GM12873 (cell line): ENCODE results near the gene LCE1B.
A peak's percentile ranks its signal among the peaks of the same experiment; 100 is the strongest.

Experiments
- TF ChIP-seq, protein P1 (sequence below): IDR thresholded peaks from 2 replicates; pipeline ENCODE4 v1.5.1; 2012; ENCODE audit warnings: low read depth, mild to moderate bottlenecking, moderate library complexity, low read length, control low read depth; ENCODE audit not compliant: insufficient read depth; ENCODE audit errors: missing control alignments

Gene LCE1B, protein sequence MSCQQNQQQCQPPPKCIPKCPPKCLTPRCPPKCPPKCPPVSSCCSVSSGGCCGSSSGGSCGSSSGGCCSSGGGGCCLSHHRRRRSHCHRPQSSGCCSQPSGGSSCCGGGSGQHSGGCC

DNA sequence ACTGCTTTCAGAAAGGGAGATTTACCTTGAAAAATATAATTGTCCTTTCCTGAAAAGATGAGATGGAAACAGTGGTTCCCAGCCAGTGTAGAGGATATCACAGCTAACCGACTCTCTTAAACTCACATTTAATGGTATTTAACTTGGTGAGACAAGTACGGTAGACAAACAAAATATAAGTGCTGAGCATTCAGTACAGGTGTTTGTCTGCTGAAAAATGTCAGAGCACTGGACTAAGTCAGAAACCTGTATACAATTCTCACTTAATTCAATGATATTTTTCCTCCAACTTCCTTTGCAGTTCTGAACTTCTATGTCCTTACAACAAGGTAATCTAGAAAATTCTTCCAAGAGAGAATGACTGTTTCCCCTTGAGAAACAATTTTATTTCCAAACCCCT is at the start of gene LCE1B:
LCE1B (plus strand) TSS at position 301 of the 400 bp plus-strand sequence. CDS start 476 bp downstream, outside the sequence.
- TF ChIP-seq, protein P1, sequence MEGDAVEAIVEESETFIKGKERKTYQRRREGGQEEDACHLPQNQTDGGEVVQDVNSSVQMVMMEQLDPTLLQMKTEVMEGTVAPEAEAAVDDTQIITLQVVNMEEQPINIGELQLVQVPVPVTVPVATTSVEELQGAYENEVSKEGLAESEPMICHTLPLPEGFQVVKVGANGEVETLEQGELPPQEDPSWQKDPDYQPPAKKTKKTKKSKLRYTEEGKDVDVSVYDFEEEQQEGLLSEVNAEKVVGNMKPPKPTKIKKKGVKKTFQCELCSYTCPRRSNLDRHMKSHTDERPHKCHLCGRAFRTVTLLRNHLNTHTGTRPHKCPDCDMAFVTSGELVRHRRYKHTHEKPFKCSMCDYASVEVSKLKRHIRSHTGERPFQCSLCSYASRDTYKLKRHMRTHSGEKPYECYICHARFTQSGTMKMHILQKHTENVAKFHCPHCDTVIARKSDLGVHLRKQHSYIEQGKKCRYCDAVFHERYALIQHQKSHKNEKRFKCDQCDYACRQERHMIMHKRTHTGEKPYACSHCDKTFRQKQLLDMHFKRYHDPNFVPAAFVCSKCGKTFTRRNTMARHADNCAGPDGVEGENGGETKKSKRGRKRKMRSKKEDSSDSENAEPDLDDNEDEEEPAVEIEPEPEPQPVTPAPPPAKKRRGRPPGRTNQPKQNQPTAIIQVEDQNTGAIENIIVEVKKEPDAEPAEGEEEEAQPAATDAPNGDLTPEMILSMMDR: no peak

DNA sequence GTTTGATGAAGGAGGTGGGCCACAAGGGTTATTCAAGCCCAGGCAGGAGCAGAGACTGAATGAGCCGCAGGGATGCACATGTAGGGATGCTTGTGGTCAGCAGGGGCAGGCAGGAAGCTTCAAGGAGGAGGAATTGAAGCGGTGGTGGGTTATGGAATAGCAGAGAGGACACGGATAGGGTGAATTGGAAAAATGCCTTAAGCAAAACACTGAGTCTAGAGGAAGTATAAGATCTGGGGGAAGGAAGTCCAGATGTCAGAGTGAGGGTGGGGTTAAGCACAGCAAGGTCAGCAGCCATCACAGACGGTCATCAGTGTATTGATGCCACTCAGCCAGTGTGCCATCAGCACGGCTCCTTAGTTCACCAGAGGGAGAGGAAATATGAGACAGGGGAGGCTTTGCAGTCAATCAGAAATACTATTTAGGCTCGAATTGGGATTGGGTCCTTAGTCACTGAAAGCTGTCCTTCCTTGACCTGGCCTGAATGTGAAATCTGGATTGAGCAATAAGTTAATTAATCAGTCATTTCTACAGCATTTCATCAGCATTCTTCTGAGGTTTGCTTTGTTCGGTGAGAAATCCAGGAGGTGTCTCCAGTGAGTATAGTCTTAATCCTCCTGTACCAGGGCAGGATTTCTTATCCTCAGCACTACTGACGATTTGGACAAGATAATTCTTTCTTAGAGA is 42.8 kb upstream of the LCE1B start:
- TF ChIP-seq, protein P1: no peak

DNA sequence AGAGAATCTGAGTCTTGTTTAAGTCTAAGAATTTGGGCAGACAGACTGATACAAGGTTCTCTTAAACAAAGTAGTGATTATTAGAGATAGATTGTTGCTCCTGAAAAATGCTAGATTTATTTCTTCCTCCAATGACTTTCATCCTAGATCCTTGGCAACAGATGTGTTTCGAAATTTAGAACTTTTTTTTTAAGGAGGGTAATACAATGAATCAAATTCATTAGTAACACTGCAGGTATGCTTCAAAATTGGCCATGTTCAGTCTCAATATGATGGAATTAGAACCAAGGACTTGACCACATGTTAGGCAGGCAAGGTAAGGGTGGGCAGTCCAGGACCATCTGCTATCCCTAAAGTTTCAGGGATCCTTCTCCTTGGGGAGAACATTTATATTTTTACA is 41.4 kb upstream of the LCE1B start:
- TF ChIP-seq, protein P1: no peak

DNA sequence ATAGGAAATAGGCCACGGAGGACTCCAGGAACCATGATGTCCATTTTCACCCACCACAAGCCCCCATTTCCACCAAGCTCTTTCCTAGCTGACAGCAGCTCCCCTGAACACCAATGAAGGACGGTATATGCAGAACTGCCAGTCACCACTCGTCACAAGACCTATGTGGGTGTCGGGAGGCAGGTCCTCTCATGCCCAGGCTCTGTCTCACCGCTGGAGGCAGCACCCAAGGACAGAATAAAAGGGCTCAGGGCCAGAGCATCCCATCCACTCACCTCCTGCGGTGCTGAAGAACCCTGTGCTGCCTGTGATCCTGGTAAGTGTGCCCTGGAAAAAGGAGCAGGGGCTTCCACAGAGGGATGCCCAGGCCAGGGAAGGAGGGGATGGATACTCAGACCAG is 36.9 kb upstream of the LCE1B start, which contains the start of gene LCE1F:
LCE1F (plus strand) TSS at position 266 of the 400 bp plus-strand sequence. CDS start 1,232 bp downstream, outside the sequence.
- TF ChIP-seq, protein P1: peak; percentile 31

DNA sequence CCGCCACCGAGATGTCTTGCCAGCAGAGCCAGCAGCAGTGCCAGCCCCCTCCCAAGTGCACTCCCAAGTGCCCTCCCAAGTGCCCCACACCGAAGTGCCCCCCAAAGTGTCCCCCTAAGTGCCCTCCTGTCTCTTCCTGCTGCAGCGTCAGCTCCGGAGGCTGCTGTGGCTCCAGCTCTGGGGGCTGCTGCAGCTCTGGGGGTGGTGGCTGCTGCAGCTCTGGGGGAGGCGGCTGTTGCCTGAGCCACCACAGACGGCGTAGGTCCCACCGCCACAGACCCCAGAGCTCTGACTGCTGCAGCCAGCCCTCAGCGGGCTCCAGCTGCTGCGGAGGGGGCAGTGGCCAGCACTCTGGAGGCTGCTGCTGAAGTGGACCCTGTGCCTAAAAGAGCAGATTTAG is 35.4 kb upstream of the LCE1B start:
- TF ChIP-seq, protein P1: no peak

DNA sequence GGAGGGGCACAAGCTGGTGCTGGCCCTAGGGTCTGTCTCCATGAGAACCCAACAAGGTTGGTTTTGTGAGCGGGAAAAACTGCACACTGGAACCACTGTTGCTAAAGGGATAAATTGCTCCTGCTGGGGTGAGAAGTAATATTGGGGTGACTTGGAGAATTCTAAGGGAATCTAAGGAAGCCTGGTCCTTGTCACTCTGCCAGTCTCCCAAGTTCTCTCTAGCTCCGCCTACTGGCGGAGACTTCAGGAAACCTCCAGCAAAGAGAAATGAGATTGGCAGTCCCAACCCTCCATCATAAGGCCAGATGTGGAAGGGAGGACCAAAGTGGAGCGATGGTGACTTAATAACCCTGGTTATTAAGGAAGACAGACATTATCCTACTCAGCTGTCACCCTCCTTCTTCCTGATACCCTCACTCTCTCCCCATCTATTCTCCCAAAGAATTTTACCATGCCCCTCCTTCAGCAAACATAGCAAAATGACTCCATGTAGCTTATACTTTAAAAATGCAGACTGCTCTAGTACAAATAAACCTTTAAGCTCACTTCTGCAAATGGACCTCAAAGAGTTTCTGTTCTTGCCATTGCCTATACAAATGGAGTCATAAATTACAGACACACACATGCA is 34.1 kb upstream of the LCE1B start:
- TF ChIP-seq, protein P1: peak; percentile 74

DNA sequence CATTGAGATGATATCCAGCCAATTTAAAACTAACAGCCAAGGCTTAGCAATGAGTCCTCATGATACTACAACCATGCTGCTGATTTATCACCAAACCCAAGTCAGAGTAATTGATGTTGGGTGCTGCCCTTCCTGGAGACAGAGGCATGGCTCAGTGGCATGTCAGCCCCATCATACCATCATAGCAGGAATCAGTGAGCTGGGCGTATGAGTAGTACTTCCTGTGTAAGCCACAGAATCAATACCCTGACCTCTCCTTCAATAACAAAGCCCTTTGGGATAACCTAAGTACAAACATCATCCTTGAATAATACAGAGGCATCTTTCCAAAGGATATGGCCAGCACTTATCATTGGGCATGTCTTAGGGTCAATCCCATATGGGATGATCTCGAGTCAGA is 28.7 kb upstream of the LCE1B start:
- TF ChIP-seq, protein P1: no peak
